ENCODE measurements around the gene TMEM238. TPM values are rescaled to one million over a fixed set of nuclear protein-coding genes. Genes with fewer than 3 reads are reported as not detected.
A peak's percentile ranks its signal among the peaks of the same experiment; 100 is the strongest.

Gene TMEM238
- total RNA-seq, 5 donors from 2014 or later (not counting 1 experiment from before 2014, with no cell fraction given), result 10.8 to 23.2 (median 20.0) TPM

DNA sequence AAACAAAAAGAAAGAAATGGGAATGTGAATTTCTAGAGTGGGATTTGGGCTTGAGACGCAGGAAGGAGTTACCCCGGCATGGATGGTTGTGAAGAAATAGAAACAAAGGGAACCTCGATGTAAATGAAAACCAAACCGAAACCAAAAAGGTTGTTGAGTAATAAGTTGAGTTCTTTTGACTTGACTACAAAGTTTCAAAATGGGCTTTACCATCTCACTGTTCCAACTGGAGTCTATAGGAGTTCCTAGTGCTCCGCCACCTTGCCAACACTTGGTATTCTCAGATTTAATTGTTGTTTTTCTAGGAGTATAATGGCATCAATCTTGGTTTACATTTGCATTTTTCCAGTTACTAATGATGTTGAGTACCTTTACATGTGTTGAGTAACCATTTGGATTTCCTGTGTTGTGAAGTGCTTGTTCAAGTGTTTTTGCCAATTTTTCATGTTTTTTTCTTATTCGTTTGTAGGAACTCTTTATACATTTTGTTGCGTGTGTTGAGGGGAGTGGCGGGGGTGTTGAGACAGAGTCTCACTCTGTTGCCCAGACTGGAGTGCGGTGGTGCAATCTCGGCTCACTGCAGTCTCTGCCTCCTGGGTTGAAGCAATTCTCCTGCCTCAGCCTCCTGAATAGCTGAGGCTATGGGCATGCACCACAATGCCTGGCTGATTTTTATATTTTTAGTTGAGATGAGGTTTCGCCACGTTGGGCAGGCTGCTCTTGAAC lies 14.3 kb upstream of the TMEM238 start:
- Mint-ChIP-seq H3K27me3 (no peaks in the 10 kb centered on the region), H3K4me3 (peak overlapping the region in 1 of 3 donors; percentile 7), H3K36me3 (peaks cover 22% of the 10 kb centered on the region), H3K27ac (no peak overlapping the region), H3K4me1 (peaks cover 0 to 17% (median 6%) of the 10 kb centered on the region in 3 donors), H3K9me3 (no peaks in the 10 kb centered on the region)
- H3K36me3 ChIP-seq (ENCODE audit: control insufficient read depth in 2 of 2, extremely low read depth in 1 of 2, insufficient read depth in 1 of 2, low read length in 1 of 2), result peaks cover 9 to 28% of the 10 kb centered on the region in 2 donors
- no peak for ATAC-seq (replicated peaks in 1 of 4)
- H3K27me3 ChIP-seq (replicated peaks in 1 of 2; ENCODE audit: control insufficient read depth in 2 of 2, extremely low read depth in 1 of 2, insufficient read depth in 2 of 2, low read length in 1 of 2), result no peaks in the 10 kb centered on the region
- CTCF ChIA-PET, result no interaction called here
- POLR2A ChIA-PET, result no interaction called here
- 59% methylated on average over 9 of the region's 12 CpGs for WGBS (ENCODE audit: insufficient coverage)
- DNase-seq, result no peak
- no peak overlapping the region for H3K4me3 ChIP-seq (ENCODE audit: control insufficient read depth in 1 of 2, extremely low read depth in 1 of 2, low read length in 1 of 2)
- no peaks in the 10 kb centered on the region for H3K4me1 ChIP-seq (ENCODE audit: control insufficient read depth in 1 of 2, extremely low read depth in 1 of 2, insufficient read depth in 2 of 2, low read length in 2 of 2)
- no peaks in the 10 kb centered on the region for H3K9me3 ChIP-seq
- H3K27ac ChIP-seq (ENCODE audit: low read length), result no peak overlapping the region

DNA sequence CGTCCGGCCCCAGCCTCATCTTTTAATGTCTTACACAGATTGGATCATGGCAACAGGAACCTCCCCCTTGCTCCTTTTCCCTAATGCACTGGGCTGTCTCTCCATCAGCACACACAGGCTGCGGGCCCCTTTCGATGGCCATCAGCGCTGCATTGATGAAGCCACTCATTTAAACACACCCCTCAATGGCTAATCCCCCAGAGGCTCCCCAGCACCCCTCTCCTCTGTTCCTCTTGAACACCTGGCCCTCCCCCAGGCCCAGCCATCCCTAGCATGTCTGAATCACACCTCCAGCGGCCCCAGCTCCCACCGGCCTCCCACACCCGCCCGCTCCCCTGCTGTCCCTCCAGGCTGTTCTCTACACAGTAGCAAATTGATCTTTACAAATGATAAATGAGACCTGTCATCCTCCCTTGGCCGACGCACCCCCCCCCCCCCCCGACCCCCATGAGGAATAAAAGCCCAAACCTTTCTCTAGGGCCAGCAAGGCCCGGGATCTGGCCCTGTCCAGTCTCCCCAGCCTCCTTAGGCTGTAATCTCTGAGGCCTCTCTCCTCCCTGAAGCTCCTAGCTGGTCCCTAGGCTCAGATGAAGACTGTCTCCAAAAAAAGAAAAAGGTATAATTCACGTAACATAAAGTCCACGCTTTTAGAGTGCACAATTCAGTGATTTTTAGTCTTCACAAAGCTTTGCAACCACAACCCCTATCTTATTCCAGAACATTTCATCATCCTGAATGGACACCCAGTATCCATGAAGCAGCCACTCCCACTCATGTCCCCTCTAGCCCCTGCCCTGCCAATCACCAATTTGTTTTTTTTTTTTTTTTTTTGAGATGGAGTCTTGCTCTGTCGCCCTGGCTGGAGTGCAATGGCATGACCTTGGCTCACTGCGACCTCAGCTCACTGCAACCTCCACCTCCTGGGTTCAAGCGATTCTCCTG lies 9.0 kb upstream of the TMEM238 start:
- peaks cover 26 to 38% (median 34%) of the 10 kb centered on the region in 3 donors for H3K4me1 Mint-ChIP-seq
- Histone ChIP-seq H3K4me1 (ENCODE audit: control insufficient read depth in 1 of 2, extremely low read depth in 1 of 2, insufficient read depth in 2 of 2, low read length in 2 of 2) (peaks cover 5 to 32% of the 10 kb centered on the region in 2 experiments), H3K9me3 (no peaks in the 10 kb centered on the region), H3K27me3 (replicated peaks in 1 of 2; ENCODE audit: control insufficient read depth in 2 of 2, extremely low read depth in 1 of 2, insufficient read depth in 2 of 2, low read length in 1 of 2) (no peaks in the 10 kb centered on the region), H3K36me3 (ENCODE audit: control insufficient read depth in 2 of 2, extremely low read depth in 1 of 2, insufficient read depth in 1 of 2, low read length in 1 of 2) (peaks cover 10 to 38% of the 10 kb centered on the region in 2 donors), H3K27ac (ENCODE audit: low read length) (no peak overlapping the region), H3K4me3 (ENCODE audit: control insufficient read depth in 1 of 2, extremely low read depth in 1 of 2, low read length in 1 of 2) (no peak overlapping the region)
- no peak for ATAC-seq (replicated peaks in 1 of 4)
- POLR2A ChIA-PET, result interaction anchor here (0.6 to 0.9 kb wide), 3 partner anchors 14 to 138 kb away, joined by 3 to 9 read pairs (median 3); no protein-coding TSS in a partner anchor
- CTCF ChIA-PET, result no interaction called here
- H3K27me3 Mint-ChIP-seq, result no peaks in the 10 kb centered on the region
- peak overlapping the region in 1 of 2 donors; percentile 16 for H3K27ac Mint-ChIP-seq
- no peak for DNase-seq
- H3K4me3 Mint-ChIP-seq, result no peak overlapping the region
- 86% methylated on average over 12 of the region's 18 CpGs for WGBS (ENCODE audit: insufficient coverage)
- peaks cover 19% of the 10 kb centered on the region for H3K36me3 Mint-ChIP-seq
- no peaks in the 10 kb centered on the region for H3K9me3 Mint-ChIP-seq

GRCh38 chr19:55391702-55392615 lies 7.9 kb upstream of the TMEM238 start:
- DNase-seq (no peak), ATAC-seq (replicated peaks in 1 of 4) (no peak)
- peaks cover 24% of the 10 kb centered on the region for H3K36me3 Mint-ChIP-seq
- peaks cover 14 to 43% of the 10 kb centered on the region in 2 experiments for H3K4me1 ChIP-seq (ENCODE audit: control insufficient read depth in 1 of 2, extremely low read depth in 1 of 2, insufficient read depth in 2 of 2, low read length in 2 of 2)
- POLR2A ChIA-PET, result no interaction called here
- no peak overlapping the region for H3K4me3 ChIP-seq (ENCODE audit: control insufficient read depth in 1 of 2, extremely low read depth in 1 of 2, low read length in 1 of 2)
- no peaks in the 10 kb centered on the region for H3K9me3 ChIP-seq
- no peak overlapping the region for H3K4me3 Mint-ChIP-seq
- H3K9me3 Mint-ChIP-seq, result no peaks in the 10 kb centered on the region
- H3K27ac ChIP-seq (ENCODE audit: low read length), result no peak overlapping the region
- H3K27ac Mint-ChIP-seq, result peak overlapping the region in 1 of 2 donors; percentile 44
- 93% methylated on average over 9 of the region's 18 CpGs for WGBS (ENCODE audit: insufficient coverage)
- CTCF ChIA-PET, result no interaction called here
- no peaks in the 10 kb centered on the region for H3K27me3 ChIP-seq (replicated peaks in 1 of 2; ENCODE audit: control insufficient read depth in 2 of 2, extremely low read depth in 1 of 2, insufficient read depth in 2 of 2, low read length in 1 of 2)
- peaks cover 38 to 45% (median 44%) of the 10 kb centered on the region in 3 donors for H3K4me1 Mint-ChIP-seq
- no peaks in the 10 kb centered on the region for H3K27me3 Mint-ChIP-seq
- H3K36me3 ChIP-seq (ENCODE audit: control insufficient read depth in 2 of 2, extremely low read depth in 1 of 2, insufficient read depth in 1 of 2, low read length in 1 of 2), result peaks cover 11 to 49% of the 10 kb centered on the region in 2 donors

DNA sequence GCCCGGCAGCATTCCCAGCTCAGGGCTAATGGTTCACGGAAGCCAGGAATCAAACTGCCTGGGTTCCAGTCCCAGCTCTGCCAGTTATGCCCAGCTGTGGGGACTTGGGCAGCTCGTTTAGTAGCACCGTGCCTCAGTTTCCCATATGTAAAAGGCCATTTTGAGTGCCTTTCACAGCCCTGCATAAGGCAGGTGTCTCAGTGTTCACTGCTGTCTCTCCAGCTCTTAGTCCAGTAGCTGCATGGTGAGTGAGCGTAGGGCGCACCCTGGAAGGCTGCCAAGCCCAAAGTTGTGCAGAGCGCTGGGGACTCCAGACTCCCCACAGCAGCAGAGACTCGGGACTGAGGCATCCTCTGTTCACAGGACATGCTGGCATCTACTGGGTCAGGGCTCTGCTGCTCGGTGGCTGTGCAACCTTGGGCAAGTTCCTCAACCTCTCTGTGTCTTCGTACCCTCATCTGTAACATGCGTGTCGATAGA lies 7.1 kb upstream of the TMEM238 start:
- H3K36me3 ChIP-seq (ENCODE audit: control insufficient read depth in 2 of 2, extremely low read depth in 1 of 2, insufficient read depth in 1 of 2, low read length in 1 of 2), result peaks cover 11 to 55% of the 10 kb centered on the region in 2 donors
- ATAC-seq (replicated peaks in 1 of 4) (no peak), DNase-seq (no peak)
- Mint-ChIP-seq H3K36me3 (peaks cover 31% of the 10 kb centered on the region), H3K9me3 (no peaks in the 10 kb centered on the region), H3K27me3 (no peaks in the 10 kb centered on the region), H3K4me1 (peaks cover 45 to 53% (median 51%) of the 10 kb centered on the region in 3 donors), H3K4me3 (no peak overlapping the region), H3K27ac (peak overlapping the region in 1 of 2 donors; percentile 52)
- no peak overlapping the region for H3K4me3 ChIP-seq (ENCODE audit: control insufficient read depth in 1 of 2, extremely low read depth in 1 of 2, low read length in 1 of 2)
- peaks cover 17 to 50% of the 10 kb centered on the region in 2 experiments for H3K4me1 ChIP-seq (ENCODE audit: control insufficient read depth in 1 of 2, extremely low read depth in 1 of 2, insufficient read depth in 2 of 2, low read length in 2 of 2)
- ChIA-PET CTCF (no interaction called here), POLR2A (interaction anchor here in 1 of 2 donors (0.6 to 0.9 kb wide), 2 partner anchors 53 to 258 kb away, joined by 3 to 8 read pairs; no protein-coding TSS in a partner anchor)
- no peak overlapping the region for H3K27ac ChIP-seq (ENCODE audit: low read length)
- H3K9me3 ChIP-seq, result no peaks in the 10 kb centered on the region
- WGBS (ENCODE audit: insufficient coverage), result 84% methylated on average over 8 of the region's 12 CpGs
- no peaks in the 10 kb centered on the region for H3K27me3 ChIP-seq (replicated peaks in 1 of 2; ENCODE audit: control insufficient read depth in 2 of 2, extremely low read depth in 1 of 2, insufficient read depth in 2 of 2, low read length in 1 of 2)

DNA sequence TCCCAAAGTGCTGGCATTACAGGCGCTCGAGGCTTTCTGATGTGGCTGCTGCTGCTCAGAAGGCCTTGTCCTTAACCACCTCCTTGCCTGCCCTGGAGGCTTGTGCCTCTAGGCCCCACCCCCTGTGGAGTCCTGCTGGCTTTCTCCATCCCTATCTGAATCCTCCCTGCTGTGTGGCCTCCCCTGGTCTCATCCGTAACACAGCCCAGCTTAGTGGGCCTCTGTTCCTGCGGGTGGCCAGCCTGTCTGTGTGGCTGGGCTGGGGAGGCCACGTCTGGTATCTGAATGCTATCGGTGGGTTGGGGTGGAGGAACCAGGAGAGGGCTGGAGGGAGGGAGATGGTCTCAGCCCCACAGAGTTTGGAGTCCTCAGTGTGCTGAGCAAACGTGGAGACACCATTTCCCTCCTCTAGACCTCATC lies 6.4 kb upstream of the TMEM238 start:
- WGBS (ENCODE audit: insufficient coverage), result 44% methylated on average over 2 of the region's 7 CpGs
- H3K27me3 Mint-ChIP-seq, result no peaks in the 10 kb centered on the region
- H3K36me3 ChIP-seq (ENCODE audit: control insufficient read depth in 2 of 2, extremely low read depth in 1 of 2, insufficient read depth in 1 of 2, low read length in 1 of 2), result peaks cover 11 to 55% of the 10 kb centered on the region in 2 donors

More for the DNA sequence above, 6.4 kb upstream of the TMEM238 start:
- no peaks in the 10 kb centered on the region for H3K9me3 ChIP-seq
- no peak overlapping the region for H3K27ac ChIP-seq (ENCODE audit: low read length)
- ChIA-PET CTCF (no interaction called here), POLR2A (interaction anchor here in 1 of 2 donors (0.6 to 0.9 kb wide), 2 partner anchors 52 to 257 kb away, joined by 3 to 8 read pairs; no protein-coding TSS in a partner anchor)
- H3K27me3 ChIP-seq (replicated peaks in 1 of 2; ENCODE audit: control insufficient read depth in 2 of 2, extremely low read depth in 1 of 2, insufficient read depth in 2 of 2, low read length in 1 of 2), result no peaks in the 10 kb centered on the region
- Mint-ChIP-seq H3K36me3 (peaks cover 36% of the 10 kb centered on the region), H3K4me3 (no peak overlapping the region), H3K4me1 (peaks cover 51 to 56% (median 52%) of the 10 kb centered on the region in 3 donors), H3K27ac (peak overlapping the region; percentile 52 to 60), H3K9me3 (no peaks in the 10 kb centered on the region)
- no peak for DNase-seq
- peaks cover 17 to 54% of the 10 kb centered on the region in 2 experiments for H3K4me1 ChIP-seq (ENCODE audit: control insufficient read depth in 1 of 2, extremely low read depth in 1 of 2, insufficient read depth in 2 of 2, low read length in 2 of 2)
- H3K4me3 ChIP-seq (ENCODE audit: control insufficient read depth in 1 of 2, extremely low read depth in 1 of 2, low read length in 1 of 2), result no peak overlapping the region
- no peak for ATAC-seq (replicated peaks in 1 of 4)

All from T-cell (primary cell).